ENCODE results near the gene ARMC7. TPM values are rescaled to one million over a fixed set of nuclear protein-coding genes. Genes with fewer than 3 reads are reported as not detected.

ARMC7 gene
- total and polyA plus RNA-seq, 2 of the 13 experiments (the other 11 are each of a cell fraction or from before 2014, with no cell fraction given): 3.9 to 4.2 TPM

DNA sequence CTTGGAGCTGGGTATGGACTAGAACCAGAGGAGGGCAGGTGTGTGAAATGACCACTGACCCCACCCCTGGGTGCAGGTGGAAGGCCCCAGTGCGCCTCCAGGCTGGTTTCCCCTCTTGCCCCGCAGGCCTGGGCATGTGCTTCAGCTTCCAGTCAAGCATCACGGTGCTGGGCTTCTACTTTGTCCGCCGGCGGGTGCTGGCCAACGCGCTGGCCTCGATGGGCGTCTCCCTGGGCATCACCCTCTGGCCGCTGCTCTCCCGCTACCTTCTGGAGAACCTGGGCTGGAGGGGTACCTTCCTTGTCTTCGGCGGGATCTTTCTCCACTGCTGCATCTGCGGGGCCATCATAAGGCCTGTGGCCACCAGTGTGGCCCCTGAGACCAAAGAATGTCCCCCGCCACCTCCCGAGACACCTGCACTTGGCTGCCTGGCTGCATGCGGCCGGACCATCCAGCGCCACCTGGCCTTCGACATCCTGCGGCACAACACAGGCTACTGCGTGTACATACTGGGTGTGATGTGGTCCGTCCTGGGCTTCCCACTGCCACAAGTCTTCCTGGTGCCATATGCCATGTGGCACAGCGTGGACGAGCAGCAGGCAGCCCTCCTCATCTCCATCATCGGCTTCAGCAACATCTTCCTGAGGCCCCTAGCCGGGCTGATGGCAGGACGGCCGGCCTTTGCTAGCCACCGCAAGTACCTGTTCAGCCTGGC, 9.7 kb upstream of the ARMC7 start:
- TF ChIP-seq HOXA9 (CRISPR knock-in tag; IDR thresholded peaks at IDR 0.05; ENCODE audit: borderline replicate concordance) (no peak), MATR3 (CRISPR knock-in tag; IDR thresholded peaks at IDR 0.05) (no peak), ZFX (CRISPR knock-in tag; IDR thresholded peaks at IDR 0.05; ENCODE audit: low read depth) (no peak), ERF (CRISPR knock-in tag; IDR thresholded peaks at IDR 0.05) (no peak), TBX2 (CRISPR knock-in tag; IDR thresholded peaks at IDR 0.05; ENCODE audit: borderline replicate concordance) (no peak)
- TF ChIP-seq, protein P1, sequence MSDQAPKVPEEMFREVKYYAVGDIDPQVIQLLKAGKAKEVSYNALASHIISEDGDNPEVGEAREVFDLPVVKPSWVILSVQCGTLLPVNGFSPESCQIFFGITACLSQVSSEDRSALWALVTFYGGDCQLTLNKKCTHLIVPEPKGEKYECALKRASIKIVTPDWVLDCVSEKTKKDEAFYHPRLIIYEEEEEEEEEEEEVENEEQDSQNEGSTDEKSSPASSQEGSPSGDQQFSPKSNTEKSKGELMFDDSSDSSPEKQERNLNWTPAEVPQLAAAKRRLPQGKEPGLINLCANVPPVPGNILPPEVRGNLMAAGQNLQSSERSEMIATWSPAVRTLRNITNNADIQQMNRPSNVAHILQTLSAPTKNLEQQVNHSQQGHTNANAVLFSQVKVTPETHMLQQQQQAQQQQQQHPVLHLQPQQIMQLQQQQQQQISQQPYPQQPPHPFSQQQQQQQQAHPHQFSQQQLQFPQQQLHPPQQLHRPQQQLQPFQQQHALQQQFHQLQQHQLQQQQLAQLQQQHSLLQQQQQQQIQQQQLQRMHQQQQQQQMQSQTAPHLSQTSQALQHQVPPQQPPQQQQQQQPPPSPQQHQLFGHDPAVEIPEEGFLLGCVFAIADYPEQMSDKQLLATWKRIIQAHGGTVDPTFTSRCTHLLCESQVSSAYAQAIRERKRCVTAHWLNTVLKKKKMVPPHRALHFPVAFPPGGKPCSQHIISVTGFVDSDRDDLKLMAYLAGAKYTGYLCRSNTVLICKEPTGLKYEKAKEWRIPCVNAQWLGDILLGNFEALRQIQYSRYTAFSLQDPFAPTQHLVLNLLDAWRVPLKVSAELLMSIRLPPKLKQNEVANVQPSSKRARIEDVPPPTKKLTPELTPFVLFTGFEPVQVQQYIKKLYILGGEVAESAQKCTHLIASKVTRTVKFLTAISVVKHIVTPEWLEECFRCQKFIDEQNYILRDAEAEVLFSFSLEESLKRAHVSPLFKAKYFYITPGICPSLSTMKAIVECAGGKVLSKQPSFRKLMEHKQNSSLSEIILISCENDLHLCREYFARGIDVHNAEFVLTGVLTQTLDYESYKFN (CRISPR knock-in tag; conservative IDR thresholded peaks at IDR 0.05): no peak
- intact Hi-C loops (cut with micrococcal nuclease; ENCODE audit: unreplicated experiment): no loop called here
- FAIRE-seq (no peak), DNase-seq (ENCODE audit: low spot score) (no peak), ATAC-seq (no peak)
- no peak overlapping the region for H2AFZ ChIP-seq (ENCODE audit: low read length)
- WGBS (ENCODE audit: low lambda C conversion rate): 88% methylated on average over 31 of the region's 31 CpGs
- H3K9ac ChIP-seq (ENCODE audit: insufficient read depth, low read depth, low read length): no peak overlapping the region
- no peak overlapping the region for H3K4me2 ChIP-seq (ENCODE audit: low read depth, low read length)
- BruUV-seq (replicated peaks): no TSS peak
- H3K4me3 ChIP-seq (replicated peaks in 1 of 3; ENCODE audit: insufficient read depth in 1 of 3, low read depth in 2 of 3, low read length in 3 of 3): no peak overlapping the region
- H4K20me1 ChIP-seq (ENCODE audit: insufficient read depth, low read length): no peaks in the 10 kb centered on the region
- no peaks in the 10 kb centered on the region for H3K9me3 ChIP-seq (ENCODE audit: low read length)
- CTCF ChIA-PET (ENCODE audit: low intra/inter-chr PET ratio, low total read pairs): no interaction called here
- in situ Hi-C loops (cut with HindIII; ENCODE audit: extremely low pct_ligation_motif_present, low pct_unique_long_range_greater_than_20kb): no loop called here
- peaks cover 2 to 3% of the 10 kb centered on the region in 2 experiments; a peak in 4 of 5 replicates for H3K27me3 ChIP-seq (ENCODE audit: control insufficient read depth in 1 of 2, insufficient read depth in 2 of 2, low read length in 2 of 2)
- H3K79me2 ChIP-seq (ENCODE audit: insufficient read depth, low read length): no peaks in the 10 kb centered on the region
- POLR2A ChIA-PET: no interaction called here
- peaks cover 22% of the 10 kb centered on the region for H3K4me1 ChIP-seq (ENCODE audit: insufficient read depth, low read length)
- no peak overlapping the region for H3K27ac ChIP-seq (ENCODE audit: extremely low read length, insufficient read depth, low read length)
- H3K36me3 ChIP-seq (replicated peaks in 1 of 2; ENCODE audit: control insufficient read depth in 1 of 2, insufficient read depth in 2 of 2, low read length in 2 of 2): no peaks in the 10 kb centered on the region
